Right lobe of liver (tissue), 6 donors: ENCODE results near the gene ZNF860. TPM values are rescaled to one million over a fixed set of nuclear protein-coding genes. Genes with fewer than 3 reads are reported as not detected.

Source experiments
- ATAC-seq, 4 donors: fragments of 200-7000 bp; cut with Tn5 transposase; one replicate each; pipeline ENCODE4 v1.9.1; 2020; ENCODE audit warnings: mild to moderate bottlenecking in 4 of 4, moderate library complexity in 4 of 4
- DNase-seq, 3 donors: peaks; one replicate each; pipeline ENCODE4 v3.0.0-alpha.2; 2020
- H3K27ac ChIP-seq, 3 donors: fragments of 200-600 bp; one replicate each; pipeline ENCODE4 v1.8.0; 2022
- H3K27me3 ChIP-seq, 2 donors: fragments of 200-600 bp; one replicate each; pipeline ENCODE4 v1.8.0; 2022
- H3K36me3 ChIP-seq, 4 donors: fragments of 200-600 bp; sonication (generic) in 1 of 4; one replicate each; pipeline versions ENCODE4 v1.5.1 to v1.8.0; 2017 to 2022; ENCODE audit warnings: control low read depth in 1 of 4
- H3K4me1 ChIP-seq, 4 donors: fragments of 200-600 bp; sonication (generic) in 1 of 4; one replicate each; pipeline versions ENCODE4 v1.5.1 to v1.8.0; 2017 to 2022; ENCODE audit warnings: control low read depth in 1 of 4
- H3K4me3 ChIP-seq, 3 donors: fragments of 200-600 bp; one replicate each; pipeline ENCODE4 v1.8.0; 2022
- H3K9me3 ChIP-seq, 4 donors: fragments of 200-600 bp; sonication (generic) in 1 of 4; one replicate each; pipeline versions ENCODE4 v1.5.1 to v1.8.0; 2017 to 2022; ENCODE audit warnings: control low read depth in 1 of 4
- POLR2A ChIP-seq: fragments of 450-650 bp; IDR thresholded peaks from one replicate; pipeline ENCODE4 v1.6.1; 2017; ENCODE audit warnings: antibody characterized with exemption, mild to moderate bottlenecking
- WGBS: methylation state at CpG from one replicate; pipeline ENCODE4 v1.1.6; 2018; ENCODE audit warnings: low coverage, low lambda C conversion rate; ENCODE audit not compliant: insufficient coverage; ENCODE audit errors: missing lambda C conversion rate; 5-methylcytosine and 5-hydroxymethylcytosine counted together
- intact Hi-C, 2 donors: fragments of 100-400 bp; cut with DNase I; formaldehyde crosslinking; loops; one replicate each; pipeline versions ENCODE4 v1.11.2 to v1.14.1; 2022
- total RNA-seq, 6 experiments: library from RNA; depleted of rRNA in 2 of 6; stranded (reverse); fragments of >200 nt in 2 of 6; fragmentation: NEBNext Ultra II Directional in 3 of 6; extraction: Animal tissue kit (Norgen Biotek cat#: 25700) in 3 of 6; gene quantifications; one replicate each; pipeline versions ENCODE4 v1.1.0 to v1.2.4, GENCODE V29; 2016 to 2023
- TF ChIP-seq, protein P1 (sequence below), 4 donors: fragments of 200-600 bp in 3 of 4; fragments of 450-650 bp in 1 of 4; IDR thresholded peaks; one replicate each; pipeline versions ENCODE4 v1.5.1 to v1.8.0; 2016 to 2022; ENCODE audit warnings: antibody characterized with exemption in 4 of 4, mild to moderate bottlenecking in 2 of 4
- donor health status: DM: no; HTN: yes; CAD: no.
- donor health status: DM: no; HTN: no; CAD: no.
- donor health status: DM: no; HTN: no; CAD: no.
- donor health status: DM: no; HTN: yes; CAD: no.
- donor health status: DM: no; HTN: yes; CAD: no.

Gene ZNF860
- total RNA-seq, 6 experiments from 2014 or later = 0.06 to 0.39 (median 0.13) TPM; not detected in 1

DNA sequence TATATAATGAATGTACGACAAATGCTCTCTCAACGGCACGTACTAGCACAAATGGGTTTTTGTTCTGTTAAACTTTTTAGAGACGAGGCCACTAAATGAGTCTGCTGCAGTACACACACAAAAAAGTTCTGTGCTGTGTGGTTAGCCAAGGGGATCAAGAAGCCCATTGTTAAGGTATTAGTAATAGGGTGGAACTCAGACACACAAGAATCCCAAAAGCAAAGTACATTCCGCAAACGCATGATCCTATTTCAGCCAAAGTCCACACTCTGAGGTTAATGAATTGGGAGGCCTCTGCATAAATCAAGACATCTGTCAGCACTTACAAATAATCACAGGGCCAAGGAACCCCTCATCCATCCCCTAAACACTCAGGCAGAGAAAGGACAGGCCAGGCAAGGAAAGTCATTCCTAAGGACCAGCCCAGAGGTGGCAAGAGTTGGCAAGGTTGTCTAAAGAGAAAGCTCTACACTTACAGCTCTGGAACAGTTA is 12.6 kb upstream of the ZNF860 start:
- H3K27me3 ChIP-seq = no peaks in the 10 kb centered on the region
- peak overlapping the region in 1 of 3 donors; percentile 40 for H3K27ac ChIP-seq
- ATAC-seq = no peak
- TF ChIP-seq POLR2A = no peak
- TF ChIP-seq, protein P1, sequence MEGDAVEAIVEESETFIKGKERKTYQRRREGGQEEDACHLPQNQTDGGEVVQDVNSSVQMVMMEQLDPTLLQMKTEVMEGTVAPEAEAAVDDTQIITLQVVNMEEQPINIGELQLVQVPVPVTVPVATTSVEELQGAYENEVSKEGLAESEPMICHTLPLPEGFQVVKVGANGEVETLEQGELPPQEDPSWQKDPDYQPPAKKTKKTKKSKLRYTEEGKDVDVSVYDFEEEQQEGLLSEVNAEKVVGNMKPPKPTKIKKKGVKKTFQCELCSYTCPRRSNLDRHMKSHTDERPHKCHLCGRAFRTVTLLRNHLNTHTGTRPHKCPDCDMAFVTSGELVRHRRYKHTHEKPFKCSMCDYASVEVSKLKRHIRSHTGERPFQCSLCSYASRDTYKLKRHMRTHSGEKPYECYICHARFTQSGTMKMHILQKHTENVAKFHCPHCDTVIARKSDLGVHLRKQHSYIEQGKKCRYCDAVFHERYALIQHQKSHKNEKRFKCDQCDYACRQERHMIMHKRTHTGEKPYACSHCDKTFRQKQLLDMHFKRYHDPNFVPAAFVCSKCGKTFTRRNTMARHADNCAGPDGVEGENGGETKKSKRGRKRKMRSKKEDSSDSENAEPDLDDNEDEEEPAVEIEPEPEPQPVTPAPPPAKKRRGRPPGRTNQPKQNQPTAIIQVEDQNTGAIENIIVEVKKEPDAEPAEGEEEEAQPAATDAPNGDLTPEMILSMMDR (IDR thresholded peaks at IDR 0.05) = no peak
- no peak for DNase-seq
- no peaks in the 10 kb centered on the region for H3K9me3 ChIP-seq
- WGBS = 65% methylated on average over 6 of the region's 6 CpGs
- no peak overlapping the region for H3K4me3 ChIP-seq
- no peaks in the 10 kb centered on the region for H3K36me3 ChIP-seq
- intact Hi-C loops = no loop called here
- no peaks in the 10 kb centered on the region for H3K4me1 ChIP-seq

DNA sequence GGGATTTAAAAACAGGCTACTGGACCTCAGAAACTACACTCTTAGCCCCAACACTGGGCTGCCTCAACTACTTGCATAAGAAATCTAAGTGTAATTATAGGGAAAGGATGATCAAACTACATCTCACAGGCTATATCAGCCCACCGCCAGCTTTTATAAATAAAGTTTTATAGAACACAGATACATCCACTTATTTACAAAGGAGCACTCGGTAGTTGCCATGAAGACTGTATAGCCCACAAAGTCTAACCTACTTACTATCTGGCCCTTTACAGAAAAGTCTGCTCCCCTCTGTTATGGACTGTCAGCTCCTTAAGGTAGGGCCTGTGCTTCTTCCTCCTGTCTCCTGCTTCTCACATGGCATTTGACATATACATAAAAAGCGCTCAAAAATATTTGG is 9.9 kb upstream of the ZNF860 start:
- ATAC-seq = no peak

DNA sequence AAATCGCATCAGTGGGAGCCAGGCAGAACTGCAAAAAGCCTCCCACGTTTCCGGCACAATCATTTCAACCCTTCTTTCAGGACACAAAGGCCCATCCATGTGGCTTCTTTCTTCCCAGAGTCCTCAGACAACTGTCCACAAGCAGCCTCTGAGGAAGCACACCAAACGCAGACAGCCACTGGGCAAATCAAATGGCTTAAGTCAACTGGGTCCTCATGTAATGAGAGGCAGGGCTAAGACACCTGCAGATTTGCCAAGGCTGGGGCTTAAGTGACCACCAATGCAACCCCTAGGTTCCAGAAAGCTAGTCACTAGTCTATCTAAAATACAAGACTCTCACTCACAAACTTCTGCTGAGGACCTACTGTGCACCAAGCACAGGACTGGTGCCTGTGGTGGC is 8.5 kb upstream of the ZNF860 start:
- H3K4me3 ChIP-seq = no peak overlapping the region
- TF ChIP-seq POLR2A = no peak
- TF ChIP-seq, protein P1 (IDR thresholded peaks at IDR 0.05) = no peak
- no peak overlapping the region for H3K27ac ChIP-seq
- no peak for ATAC-seq
- no peak for DNase-seq
- no peaks in the 10 kb centered on the region for H3K4me1 ChIP-seq
- 71% methylated on average over 4 of the region's 4 CpGs for WGBS
- intact Hi-C loops = no loop called here
- H3K27me3 ChIP-seq = no peaks in the 10 kb centered on the region
- no peaks in the 10 kb centered on the region for H3K9me3 ChIP-seq
- H3K36me3 ChIP-seq = no peaks in the 10 kb centered on the region

More for the DNA sequence above, 9.9 kb upstream of the ZNF860 start:
- no peaks in the 10 kb centered on the region for H3K27me3 ChIP-seq
- H3K27ac ChIP-seq = no peak overlapping the region
- TF ChIP-seq, protein P1 (IDR thresholded peaks at IDR 0.05) = no peak
- no peak for TF ChIP-seq POLR2A
- 94% methylated on average over 3 of the region's 3 CpGs for WGBS
- no peaks in the 10 kb centered on the region for H3K9me3 ChIP-seq
- intact Hi-C loops = no loop called here
- H3K4me1 ChIP-seq = no peaks in the 10 kb centered on the region
- no peak for DNase-seq
- H3K36me3 ChIP-seq = no peaks in the 10 kb centered on the region
- no peak overlapping the region for H3K4me3 ChIP-seq

DNA sequence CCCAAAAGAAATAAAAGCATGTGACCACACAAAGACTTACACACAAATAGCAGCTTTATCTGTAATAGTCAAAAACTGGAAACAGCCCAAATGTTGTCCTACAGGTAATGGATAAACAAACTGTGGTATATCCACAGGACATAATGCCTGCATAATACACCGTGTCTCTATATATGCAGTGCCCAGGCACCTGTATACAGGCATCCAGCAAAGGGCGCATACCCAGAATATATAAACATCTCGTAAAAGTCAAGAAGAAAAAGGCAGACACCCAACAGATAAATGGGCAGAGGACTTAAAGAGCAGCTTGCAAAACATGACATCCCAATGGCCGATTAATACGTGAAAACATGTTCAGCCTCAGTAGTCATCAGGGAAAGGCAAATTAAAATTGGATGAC is 7.7 kb upstream of the ZNF860 start:
- H3K36me3 ChIP-seq = no peaks in the 10 kb centered on the region
- H3K27me3 ChIP-seq = no peaks in the 10 kb centered on the region
- intact Hi-C loops = no loop called here
- H3K9me3 ChIP-seq = no peaks in the 10 kb centered on the region
- H3K4me1 ChIP-seq = no peaks in the 10 kb centered on the region
- DNase-seq (no peak), ATAC-seq (no peak)
- H3K27ac ChIP-seq = no peak overlapping the region
- TF ChIP-seq, protein P1 (IDR thresholded peaks at IDR 0.05) = no peak
- no peak for TF ChIP-seq POLR2A
- 79% methylated on average over 5 of the region's 5 CpGs for WGBS
- H3K4me3 ChIP-seq = no peak overlapping the region

DNA sequence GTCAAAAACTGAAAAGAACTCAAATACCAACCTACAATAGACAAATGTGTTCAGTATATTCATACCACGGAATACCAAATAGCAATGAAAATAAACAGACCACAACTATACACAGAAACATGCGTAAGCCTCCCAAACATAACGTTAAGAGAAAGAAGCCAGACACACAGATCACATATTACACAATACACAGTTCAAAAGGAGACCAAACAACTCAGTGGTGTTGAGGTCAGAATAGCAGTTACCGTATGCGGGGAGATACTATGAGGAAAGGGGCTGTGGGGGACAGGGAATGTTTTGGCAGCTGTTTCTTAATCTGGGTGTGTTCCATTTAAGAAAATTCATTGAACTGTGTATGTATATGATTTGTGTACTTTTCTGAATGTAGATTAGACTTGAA is 7.1 kb upstream of the ZNF860 start:
- ATAC-seq = no peak
- intact Hi-C loops = no loop called here

More for the DNA sequence above, 7.1 kb upstream of the ZNF860 start:
- H3K4me1 ChIP-seq = no peaks in the 10 kb centered on the region
- no peak for DNase-seq
- TF ChIP-seq, protein P1 (IDR thresholded peaks at IDR 0.05) = no peak
- TF ChIP-seq POLR2A = no peak
- H3K4me3 ChIP-seq = no peak overlapping the region
- peaks cover 0 to under 1% of the 10 kb centered on the region in 2 donors for H3K27me3 ChIP-seq
- H3K9me3 ChIP-seq = no peaks in the 10 kb centered on the region
- WGBS = 31% methylated on average over 5 of the region's 5 CpGs
- no peaks in the 10 kb centered on the region for H3K36me3 ChIP-seq
- no peak overlapping the region for H3K27ac ChIP-seq
